HG03469 (cell line): ENCODE measurements around the gene ARSG.
"Not testable (repeated sequence)": the region's sequence is repeated elsewhere in the genome, so short reads cannot be mapped to it uniquely, and the experiment has no call there.

Experiments
- ATAC-seq: cut with Tn5 transposase; IDR thresholded peaks from one replicate; pipeline ENCODE4 v1.9.1; 2021; ENCODE audit warnings: mild to moderate bottlenecking, moderate library complexity, moderate number of reproducible peaks; ENCODE audit not compliant: unreplicated experiment

ARSG gene

GRCh38 chr17:68391561-68392268, 100.4 kb downstream of the ARSG start:
- no peak for ATAC-seq

- no peak for ATAC-seq
Measured at GRCh38 chr17:68394608-68395331, 103.5 kb downstream of the ARSG start.

- no peak for ATAC-seq
Measured at GRCh38 chr17:68396226-68397107, 105.2 kb downstream of the ARSG start.

GRCh38 chr17:68397108-68397536, 105.8 kb downstream of the ARSG start:
- ATAC-seq, result no peak

GRCh38 chr17:68398691-68399637, 107.7 kb downstream of the ARSG start:
- ATAC-seq, result peak; percentile 62

- ATAC-seq, result no peak
Measured at GRCh38 chr17:68399638-68400403, 108.5 kb downstream of the ARSG start.

- no peak for ATAC-seq
Measured at GRCh38 chr17:68400404-68400735, 109.1 kb downstream of the ARSG start.

GRCh38 chr17:68401288-68401687, 110.0 kb downstream of the ARSG start:
- ATAC-seq, result no peak

GRCh38 chr17:68403122-68403521, 111.8 kb downstream of the ARSG start:
- ATAC-seq, result no peak

GRCh38 chr17:68403837-68404236, 112.5 kb downstream of the ARSG start:
- not testable (repeated sequence) for ATAC-seq

- not testable (repeated sequence) for ATAC-seq
Measured at GRCh38 chr17:68407656-68408055, 116.4 kb downstream of the ARSG start.

- ATAC-seq, result not testable (repeated sequence)
Measured at GRCh38 chr17:68413597-68414560, 122.6 kb downstream of the ARSG start.

GRCh38 chr17:68414901-68415300, 123.6 kb downstream of the ARSG start:
- ATAC-seq, result not testable (repeated sequence)

- no peak for ATAC-seq
Measured at GRCh38 chr17:68417317-68417716, 126.0 kb downstream of the ARSG start.

GRCh38 chr17:68418876-68419275, 127.6 kb downstream of the ARSG start:
- no peak for ATAC-seq

GRCh38 chr17:68420065-68420464, 128.8 kb downstream of the ARSG start:
- ATAC-seq, result no peak

- ATAC-seq, result no peak
Measured at GRCh38 chr17:68421486-68421885, 130.2 kb downstream of the ARSG start.

GRCh38 chr17:68422821-68423220, 131.5 kb downstream of the ARSG start:
- ATAC-seq, result no peak
